IPS-18c (cell line): ENCODE measurements around the gene ZNF777.
"Not testable (repeated sequence)": the region's sequence is repeated elsewhere in the genome, so short reads cannot be mapped to it uniquely, and the experiment has no call there.

ENCODE experiments used
- H3K4me3 ChIP-seq: 2 replicates; pipeline ENCODE4 v1.7.0; 2013; ENCODE audit warnings: low read depth, mild to moderate bottlenecking, low read length, moderate library complexity; ENCODE audit not compliant: insufficient read depth
- H3K9me3 ChIP-seq: one replicate; pipeline ENCODE4 v1.6.1; 2013; ENCODE audit warnings: mild to moderate bottlenecking, low read length, moderate library complexity; ENCODE audit not compliant: control insufficient read depth, insufficient read depth

ZNF777 gene

DNA sequence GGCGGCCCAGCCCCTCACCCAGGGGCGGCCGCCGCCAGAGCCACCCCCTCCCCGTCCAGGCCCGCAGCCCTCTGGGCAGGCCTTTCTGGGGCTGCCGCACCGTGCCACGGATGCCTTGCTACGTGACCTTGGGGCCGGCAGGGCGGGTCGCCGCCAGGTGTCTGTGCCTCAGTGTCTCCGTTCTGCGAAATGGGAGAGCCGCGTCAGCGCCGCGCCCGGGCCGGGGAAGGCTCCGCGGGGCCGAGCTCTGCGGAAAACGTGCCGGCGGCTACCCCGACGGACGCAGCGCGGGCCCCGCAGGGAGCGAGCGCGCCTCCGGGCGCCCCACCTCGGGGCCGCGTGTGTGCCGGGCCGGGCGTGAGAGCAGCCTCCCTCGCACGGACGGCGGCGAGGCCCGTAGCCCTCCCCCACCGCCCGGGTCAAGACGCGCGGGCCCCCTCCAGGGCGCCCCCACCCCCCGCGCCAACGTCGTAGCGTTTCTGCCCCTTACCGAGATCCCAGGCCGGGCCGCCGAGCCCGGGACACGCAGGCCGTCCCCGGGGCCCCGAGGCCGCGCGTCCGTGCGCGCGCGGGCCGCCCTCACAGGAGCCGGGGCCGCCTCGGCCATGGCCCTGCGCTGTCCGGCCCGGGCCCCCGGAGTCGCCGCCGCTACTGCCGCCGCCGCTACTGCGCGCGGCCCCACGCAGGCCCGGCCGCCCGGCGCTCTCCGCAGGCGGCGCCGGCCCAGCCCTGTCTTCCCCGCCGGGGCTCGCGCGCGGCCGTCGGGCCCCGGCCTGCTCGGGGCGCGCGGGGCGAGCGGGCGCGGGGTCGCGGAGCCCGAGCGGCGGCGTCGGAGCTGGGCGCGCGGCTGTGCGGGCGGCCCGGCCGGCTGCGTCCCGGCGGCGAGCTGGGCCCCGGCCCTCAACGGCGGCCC, 1.1 kb downstream of the ZNF777 start:
- H3K4me3 ChIP-seq = peak overlapping the region; percentile 76

DNA sequence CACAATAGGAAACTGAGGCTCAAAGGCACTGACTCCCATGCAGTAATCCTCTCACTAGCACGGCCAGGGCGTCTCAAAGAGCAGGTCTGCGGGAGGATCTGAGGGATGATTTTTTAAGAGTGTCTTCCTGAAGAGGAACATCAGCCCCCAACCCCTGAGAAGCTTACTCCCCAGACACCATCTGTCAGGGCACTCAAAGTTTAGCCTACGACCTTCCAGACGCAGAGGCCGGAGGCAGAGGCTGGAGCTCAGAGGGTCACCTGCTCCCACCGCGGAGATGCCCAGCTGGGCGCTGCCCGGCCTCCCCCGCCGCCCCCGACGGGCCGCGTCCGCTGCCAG, 1.7 kb downstream of the ZNF777 start:
- no peaks in the 10 kb centered on the region for H3K9me3 ChIP-seq
- peak overlapping the region; percentile 58 for H3K4me3 ChIP-seq

More for the DNA sequence above, 1.1 kb downstream of the ZNF777 start:
- H3K9me3 ChIP-seq = no peaks in the 10 kb centered on the region

DNA sequence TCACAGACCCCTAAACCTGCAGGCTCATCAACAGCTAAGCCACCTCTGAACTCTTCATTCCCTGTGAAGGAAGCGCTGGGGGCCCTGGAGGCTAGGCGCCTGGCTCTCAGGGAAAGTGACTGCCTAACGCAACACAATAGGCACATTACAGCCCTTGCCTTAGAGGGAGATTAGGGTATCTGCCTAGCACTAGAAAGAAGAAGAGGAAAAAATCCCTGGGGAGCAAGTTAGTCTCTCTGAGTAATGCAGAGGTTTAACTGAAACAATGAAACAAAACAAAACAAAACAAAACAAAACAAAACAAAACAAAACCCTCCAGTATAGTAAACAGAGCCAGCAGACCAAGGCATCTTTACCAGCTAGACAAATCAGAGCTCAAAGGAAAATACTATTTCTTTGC, 2.6 kb downstream of the ZNF777 start:
- H3K4me3 ChIP-seq = no peak overlapping the region

DNA sequence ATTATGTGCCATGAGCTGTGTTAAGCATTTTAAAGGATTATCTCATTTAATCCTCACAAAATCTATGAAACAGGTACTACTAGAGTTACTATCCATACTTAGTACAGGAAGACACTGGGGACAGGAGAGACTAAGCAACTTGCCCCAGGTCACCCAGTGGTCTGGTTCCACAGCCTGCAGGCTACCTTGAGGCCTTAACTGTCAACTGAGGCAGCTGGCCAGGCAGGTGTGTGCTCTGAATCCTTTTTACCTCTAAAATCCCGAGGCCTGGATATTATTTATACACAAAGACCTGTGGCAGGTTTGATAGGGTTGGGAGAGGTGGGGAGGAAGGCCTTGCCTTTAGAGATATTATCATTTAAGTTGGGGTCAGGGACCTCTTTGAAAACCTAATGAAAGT, 3.1 kb downstream of the ZNF777 start:
- H3K4me3 ChIP-seq = no peak overlapping the region
- H3K9me3 ChIP-seq = no peaks in the 10 kb centered on the region

More for the DNA sequence above, 2.6 kb downstream of the ZNF777 start:
- H3K9me3 ChIP-seq = no peaks in the 10 kb centered on the region

DNA sequence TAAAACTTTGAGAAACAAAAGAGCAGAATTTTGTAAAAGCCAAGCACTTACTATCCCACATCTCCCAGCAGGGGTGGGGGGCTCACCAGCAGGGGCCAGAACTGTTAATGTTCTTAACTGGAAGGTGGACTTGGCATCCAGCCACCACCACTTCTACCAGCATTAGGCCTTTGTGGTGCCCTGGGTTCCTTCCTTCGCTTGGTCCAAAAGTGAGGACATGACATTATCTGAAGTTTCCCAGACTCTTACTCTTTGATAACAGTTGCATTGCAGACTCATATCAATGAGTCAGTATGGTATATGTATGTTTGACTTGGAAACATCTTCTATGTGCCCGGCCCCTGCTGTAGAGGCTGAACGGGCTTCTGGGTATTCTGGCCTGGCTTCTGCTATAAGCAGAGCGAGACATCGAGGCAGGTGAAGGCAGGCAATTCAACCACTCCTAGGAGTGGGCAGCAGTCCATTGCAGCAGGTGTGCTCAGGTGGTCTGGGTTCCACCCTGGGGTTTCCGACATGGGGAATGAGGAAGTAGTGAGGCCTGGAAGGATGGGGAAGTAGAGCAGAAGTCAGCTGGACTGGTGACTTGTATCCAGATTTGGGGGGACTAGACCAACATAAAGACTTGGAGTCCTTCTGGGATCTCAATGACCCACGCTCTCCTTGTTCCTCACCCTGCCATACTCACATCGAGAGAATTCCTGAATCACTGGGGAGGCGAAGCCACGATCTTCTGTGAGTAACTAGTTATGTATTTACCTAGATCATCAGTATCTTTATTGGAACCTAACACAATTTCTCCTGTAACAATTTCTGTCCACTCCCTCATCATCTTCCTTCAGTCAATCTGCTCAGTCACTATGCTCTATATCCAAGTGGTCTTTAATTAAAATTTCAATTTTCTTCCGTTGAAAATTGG, 4.1 kb downstream of the ZNF777 start:
- no peaks in the 10 kb centered on the region for H3K9me3 ChIP-seq
- H3K4me3 ChIP-seq = no peak overlapping the region

DNA sequence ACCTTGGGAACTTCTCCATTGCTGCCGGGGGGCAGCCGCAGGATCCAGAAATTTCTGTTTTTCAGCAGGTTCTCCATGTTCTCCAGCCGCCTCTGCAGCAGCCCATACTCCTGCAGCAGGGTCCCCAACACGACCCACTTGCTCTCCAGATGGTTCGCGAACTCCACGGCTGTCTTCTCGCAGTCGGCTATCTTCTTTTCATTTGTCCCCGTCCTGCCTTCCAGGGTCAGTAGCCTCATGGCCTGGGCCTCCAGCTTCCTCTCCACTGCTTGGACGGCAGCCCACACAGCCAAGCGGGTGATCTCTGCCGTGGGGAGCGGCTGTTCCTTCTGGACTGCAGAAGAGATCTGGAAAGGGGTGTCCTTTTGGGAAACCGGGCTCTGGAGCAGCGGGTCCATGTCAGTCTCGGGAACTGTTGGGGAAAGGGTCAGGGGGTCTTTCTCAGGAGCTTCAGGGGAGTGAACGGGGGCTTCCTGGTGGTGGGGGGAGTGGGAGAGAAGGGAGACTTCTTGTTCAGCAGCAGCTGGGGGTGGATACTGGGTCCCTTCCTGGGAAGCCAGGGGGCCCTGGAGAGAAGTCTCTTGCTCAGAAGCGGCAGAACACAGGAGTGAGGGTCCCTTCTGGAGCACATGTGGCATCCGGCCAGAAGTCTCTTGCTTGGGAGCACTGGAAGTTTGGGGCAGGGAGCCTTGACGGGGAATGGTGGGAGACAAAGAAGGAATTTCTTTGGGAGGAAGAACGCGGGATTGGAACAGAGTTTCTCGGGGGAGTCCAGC, 5.5 kb downstream of the ZNF777 start:
- H3K4me3 ChIP-seq = no peak overlapping the region

DNA sequence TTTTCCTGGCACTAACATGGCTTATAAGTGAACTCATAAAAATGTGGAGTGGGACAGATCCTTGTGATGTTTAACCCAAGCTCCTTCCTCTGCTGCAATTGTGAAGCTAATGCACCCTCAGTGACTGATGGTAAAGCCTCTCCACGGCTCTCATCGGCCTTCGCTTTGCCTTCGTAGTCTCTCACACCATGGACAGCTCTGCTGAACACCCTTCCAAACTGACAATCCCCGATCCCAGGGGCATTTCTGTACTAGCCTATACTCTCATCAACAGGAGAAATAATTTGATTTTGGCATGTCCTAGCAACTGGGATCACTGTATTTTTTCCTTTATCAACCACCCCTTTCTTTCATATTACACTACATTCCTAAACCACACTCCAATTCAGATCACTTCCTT, 6.1 kb downstream of the ZNF777 start:
- Histone ChIP-seq H3K9me3 (no peaks in the 10 kb centered on the region), H3K4me3 (no peak overlapping the region)

More for the DNA sequence above, 5.5 kb downstream of the ZNF777 start:
- no peaks in the 10 kb centered on the region for H3K9me3 ChIP-seq

DNA sequence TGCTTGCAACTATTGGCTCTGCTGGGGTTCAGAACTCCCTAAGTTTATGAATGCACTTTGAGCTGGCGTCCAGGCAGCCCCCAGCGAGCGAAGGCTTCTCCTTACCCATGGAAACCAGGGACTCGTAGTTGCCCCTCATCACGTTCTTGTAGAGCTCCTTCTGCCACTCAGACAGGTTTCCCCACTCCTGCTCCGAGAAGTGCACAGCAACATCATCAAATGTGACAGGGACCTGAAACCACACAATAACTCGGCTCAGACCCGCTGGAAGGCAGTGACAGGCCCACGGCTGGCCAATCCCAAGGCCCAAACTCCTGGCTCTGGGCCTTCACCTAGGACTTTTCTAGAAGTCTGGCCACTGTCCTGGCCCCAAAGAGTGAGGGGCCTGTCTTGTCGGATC, 6.9 kb downstream of the ZNF777 start:
- Histone ChIP-seq H3K9me3 (no peaks in the 10 kb centered on the region), H3K4me3 (no peak overlapping the region)

DNA sequence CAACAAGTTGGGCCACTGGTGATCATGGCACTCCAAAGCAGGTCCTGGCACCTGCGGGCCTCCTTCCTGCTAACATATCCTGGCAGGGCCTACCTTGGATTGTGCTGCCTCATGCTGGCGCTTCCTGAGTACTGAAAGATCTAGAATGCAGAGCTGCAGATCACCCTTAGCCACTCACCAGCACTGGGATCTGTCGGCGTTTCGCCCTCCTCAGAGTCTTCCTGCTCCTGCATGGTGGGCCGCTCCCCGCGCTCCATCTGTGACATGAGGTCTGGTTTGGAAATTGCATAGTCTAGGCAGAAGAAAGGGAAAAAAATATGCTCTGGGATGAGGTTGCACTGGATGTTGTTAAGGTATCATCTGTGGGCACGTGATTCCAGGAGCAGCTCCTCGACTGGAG, 10.0 kb downstream of the ZNF777 start:
- Histone ChIP-seq H3K4me3 (no peak overlapping the region), H3K9me3 (no peaks in the 10 kb centered on the region)

DNA sequence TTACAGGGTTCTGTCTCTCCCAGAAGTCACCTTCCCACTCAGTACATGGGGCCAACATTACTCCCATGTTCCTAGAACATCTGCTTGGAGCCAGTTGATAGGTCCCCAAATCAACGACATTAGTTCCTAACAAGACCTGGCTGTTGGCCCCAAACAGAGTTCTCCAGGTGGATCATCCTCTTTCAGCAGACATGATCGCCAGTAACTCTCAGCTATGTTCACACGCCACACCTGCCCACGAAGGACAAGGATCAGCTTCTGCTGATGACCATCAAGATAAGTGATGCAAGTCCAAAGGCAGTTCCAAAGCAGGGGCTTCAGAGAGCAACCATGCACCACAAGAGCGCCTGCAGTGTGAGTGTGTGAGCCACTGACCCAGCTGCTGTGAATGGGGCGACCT, 11.0 kb downstream of the ZNF777 start:
- no peak overlapping the region for H3K4me3 ChIP-seq
- no peaks in the 10 kb centered on the region for H3K9me3 ChIP-seq

DNA sequence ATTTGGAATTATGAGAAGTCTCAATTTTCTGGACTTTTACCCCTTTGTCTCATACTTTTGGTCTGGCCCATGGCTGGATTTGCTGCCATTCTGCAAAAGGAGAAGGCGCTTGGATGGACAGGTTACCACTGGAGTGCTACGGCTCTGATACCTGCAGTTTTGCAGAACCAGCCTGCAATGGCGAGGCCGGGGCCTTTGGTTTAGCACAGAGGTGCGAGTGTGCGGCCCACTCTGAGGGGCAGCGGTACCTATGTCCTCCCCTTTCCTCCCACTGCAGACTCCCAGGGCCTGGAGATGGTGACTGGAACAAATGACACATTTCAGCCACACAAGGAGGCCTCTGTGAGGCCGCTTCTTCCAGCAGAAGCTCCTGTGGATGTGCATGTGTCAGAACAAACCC, 11.9 kb downstream of the ZNF777 start:
- Histone ChIP-seq H3K9me3 (no peaks in the 10 kb centered on the region), H3K4me3 (no peak overlapping the region)

DNA sequence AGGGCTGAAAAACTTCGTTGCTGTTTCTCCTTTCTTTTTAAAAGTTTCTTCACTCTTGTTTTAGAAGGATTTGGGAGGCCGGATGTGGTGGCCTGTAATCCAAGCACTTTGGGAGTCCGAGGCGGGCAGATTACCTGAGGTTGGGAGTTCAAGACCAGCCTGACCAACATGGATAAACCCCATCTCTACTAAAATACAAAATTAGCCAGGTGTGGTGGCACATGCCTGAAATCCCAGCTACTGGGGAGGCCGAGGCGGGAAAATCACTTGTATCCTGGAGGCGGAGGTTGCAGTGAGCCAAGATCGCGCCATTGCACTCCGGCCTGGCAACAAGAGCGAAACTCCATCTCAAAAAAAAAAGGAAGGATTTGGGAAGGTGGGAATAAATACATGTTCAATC, 14.8 kb downstream of the ZNF777 start:
- H3K4me3 ChIP-seq, H3K9me3 ChIP-seq: not testable (repeated sequence)

DNA sequence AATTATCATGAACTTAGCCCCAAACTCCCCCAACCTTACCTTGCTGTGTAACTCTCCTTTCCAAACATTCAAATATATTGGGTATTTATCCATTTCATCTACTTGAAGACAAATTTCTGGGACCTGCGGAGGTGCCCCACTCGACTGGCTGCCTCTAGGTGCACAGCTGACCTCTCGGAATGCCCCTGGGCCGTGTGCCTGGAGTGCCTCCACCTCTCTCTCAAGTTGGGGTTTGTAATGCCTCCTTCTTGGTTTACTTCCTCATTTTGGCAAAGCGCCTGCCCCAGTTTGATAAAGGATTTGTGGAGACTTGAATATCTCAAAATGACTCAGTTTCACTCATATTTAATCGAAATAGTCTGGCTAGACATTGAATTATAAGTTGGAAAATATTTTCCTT, 16.6 kb downstream of the ZNF777 start:
- H3K4me3 ChIP-seq = no peak overlapping the region
- H3K9me3 ChIP-seq = no peaks in the 10 kb centered on the region

DNA sequence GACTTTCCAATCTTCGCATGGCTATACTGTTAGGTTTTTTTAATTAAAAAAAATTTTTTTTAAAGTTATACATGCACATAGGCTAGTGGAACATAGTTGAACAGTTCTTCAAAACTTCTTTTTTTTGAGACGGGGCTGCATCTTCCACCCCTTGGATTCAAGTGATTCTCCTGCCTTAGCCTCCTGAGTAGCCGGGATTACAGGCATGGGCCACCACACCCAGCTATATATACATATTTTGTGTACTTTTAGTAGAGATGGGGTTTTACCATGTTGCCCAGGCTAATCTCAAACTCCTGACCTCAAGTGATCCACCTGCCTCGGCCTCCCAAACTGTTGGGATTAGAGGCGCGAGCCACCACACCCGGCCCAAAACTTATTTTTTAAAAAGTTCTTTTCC, 17.3 kb downstream of the ZNF777 start:
- Histone ChIP-seq H3K4me3 (no peak overlapping the region), H3K9me3 (no peaks in the 10 kb centered on the region)

DNA sequence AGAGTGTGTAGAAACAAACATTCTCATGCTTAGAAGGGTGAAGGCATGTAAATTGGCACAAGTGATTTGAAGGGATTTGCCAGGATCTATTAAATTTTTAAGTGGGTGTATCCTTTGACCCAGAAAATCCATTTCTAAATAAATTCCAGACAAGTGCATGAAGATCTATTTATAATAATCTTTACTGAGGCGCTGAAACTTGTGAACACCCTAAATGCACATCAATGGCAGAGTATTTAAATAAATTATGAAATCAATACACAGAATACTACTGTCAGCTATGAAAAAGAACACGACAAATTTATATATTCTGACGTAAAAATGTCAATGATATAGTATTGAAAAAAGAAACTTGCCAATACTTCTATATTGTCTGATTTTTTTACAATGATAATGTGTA, 17.9 kb downstream of the ZNF777 start:
- Histone ChIP-seq H3K4me3 (no peak overlapping the region), H3K9me3 (no peaks in the 10 kb centered on the region)

DNA sequence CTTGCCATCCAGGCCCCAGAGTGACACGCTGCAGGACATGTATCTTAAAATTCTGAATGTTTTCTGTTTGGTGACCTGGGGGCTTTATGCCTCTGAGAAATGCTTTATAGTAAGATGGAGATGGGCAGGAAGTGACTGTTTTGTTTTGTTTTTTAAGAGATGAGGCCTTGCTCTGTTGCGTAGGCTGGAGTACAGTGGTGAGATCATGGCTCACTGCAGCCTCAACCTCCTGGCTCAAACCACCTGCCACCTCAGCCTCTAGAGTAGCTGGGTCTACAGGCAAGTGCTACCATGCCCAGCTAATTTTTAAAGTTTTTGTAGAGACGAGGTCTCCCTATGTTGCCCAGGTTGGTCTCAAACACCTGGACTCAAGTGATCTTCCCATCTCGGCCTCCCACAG, 20.6 kb downstream of the ZNF777 start:
- no peak overlapping the region for H3K4me3 ChIP-seq
- H3K9me3 ChIP-seq = no peaks in the 10 kb centered on the region

DNA sequence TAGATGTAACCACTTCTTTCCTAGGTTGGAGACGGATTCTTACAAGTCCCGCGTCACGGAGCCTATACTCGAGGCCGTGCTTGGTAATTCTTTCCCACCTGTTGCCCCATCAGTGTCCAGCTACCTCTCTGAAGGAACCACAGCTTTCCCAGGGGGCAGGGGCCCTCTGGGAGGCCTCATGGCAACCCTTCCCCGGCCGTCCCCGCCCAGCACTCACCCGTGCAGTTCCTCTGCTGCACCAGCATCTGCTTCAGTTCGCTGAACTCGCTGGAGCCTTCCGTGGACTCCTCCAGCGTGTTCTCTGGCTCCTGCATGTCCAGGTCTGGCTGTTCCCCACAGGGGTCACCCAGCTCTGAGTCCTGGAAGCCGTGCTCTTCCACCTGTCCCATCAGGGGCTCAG, 24.5 kb downstream of the ZNF777 start:
- peaks cover 2% of the 10 kb centered on the region for H3K9me3 ChIP-seq
- no peak overlapping the region for H3K4me3 ChIP-seq
